ENCODE measurements around the gene VTI1A.

The VTI1A gene

DNA sequence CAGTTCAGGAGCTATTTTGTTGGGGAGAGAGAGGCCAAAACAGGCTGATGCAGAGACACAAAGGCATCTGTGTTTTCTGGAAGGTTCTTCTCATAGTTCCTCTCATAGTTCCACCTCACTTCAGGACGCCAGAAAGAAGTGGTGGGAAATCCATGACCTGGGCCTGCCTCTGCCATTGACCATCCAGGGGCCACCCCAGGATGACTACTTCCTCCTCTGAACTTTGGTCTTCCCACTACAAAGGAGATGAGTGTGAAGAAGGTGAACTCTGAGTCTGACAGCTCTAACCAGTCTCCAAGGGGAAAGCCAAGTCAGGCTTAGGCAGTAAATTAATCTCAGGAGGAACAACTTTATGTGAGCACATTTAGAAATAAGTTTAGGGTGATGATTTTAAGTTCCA lies 327.2 kb downstream of the VTI1A start:
- Histone ChIP-seq H3F3A (ENCODE audit: low read depth) (no peaks in the 10 kb centered on the region), H3K9me3 (ENCODE audit: insufficient read depth, low read depth, low read length) (no peaks in the 10 kb centered on the region), H3K9me2 (replicated peaks; ENCODE audit: low read depth, low read length) (no peaks in the 10 kb centered on the region), H3K4me1 (ENCODE audit: insufficient read depth, low read length, poor library complexity, severe bottlenecking) (peaks cover 9% of the 10 kb centered on the region), H3K36me3 (ENCODE audit: insufficient read depth, low read length) (no peaks in the 10 kb centered on the region), H3K27me3 (ENCODE audit: insufficient read depth, low read length, poor library complexity, severe bottlenecking) (no peaks in the 10 kb centered on the region), H3K9ac (ENCODE audit: low read depth, low read length, poor library complexity, severe bottlenecking) (no peak overlapping the region), H4K20me1 (ENCODE audit: insufficient read depth, low read length, poor library complexity, severe bottlenecking) (no peaks in the 10 kb centered on the region), H2AFZ (ENCODE audit: low read length) (no peak overlapping the region), H3K4me2 (ENCODE audit: low read depth, low read length, poor library complexity, severe bottlenecking) (no peak overlapping the region), H3K79me2 (ENCODE audit: insufficient read depth, low read length) (no peaks in the 10 kb centered on the region), H3K4me3 (ENCODE audit: low read length, poor library complexity, severe bottlenecking) (no peak overlapping the region)
- TF ChIP-seq, protein P1, sequence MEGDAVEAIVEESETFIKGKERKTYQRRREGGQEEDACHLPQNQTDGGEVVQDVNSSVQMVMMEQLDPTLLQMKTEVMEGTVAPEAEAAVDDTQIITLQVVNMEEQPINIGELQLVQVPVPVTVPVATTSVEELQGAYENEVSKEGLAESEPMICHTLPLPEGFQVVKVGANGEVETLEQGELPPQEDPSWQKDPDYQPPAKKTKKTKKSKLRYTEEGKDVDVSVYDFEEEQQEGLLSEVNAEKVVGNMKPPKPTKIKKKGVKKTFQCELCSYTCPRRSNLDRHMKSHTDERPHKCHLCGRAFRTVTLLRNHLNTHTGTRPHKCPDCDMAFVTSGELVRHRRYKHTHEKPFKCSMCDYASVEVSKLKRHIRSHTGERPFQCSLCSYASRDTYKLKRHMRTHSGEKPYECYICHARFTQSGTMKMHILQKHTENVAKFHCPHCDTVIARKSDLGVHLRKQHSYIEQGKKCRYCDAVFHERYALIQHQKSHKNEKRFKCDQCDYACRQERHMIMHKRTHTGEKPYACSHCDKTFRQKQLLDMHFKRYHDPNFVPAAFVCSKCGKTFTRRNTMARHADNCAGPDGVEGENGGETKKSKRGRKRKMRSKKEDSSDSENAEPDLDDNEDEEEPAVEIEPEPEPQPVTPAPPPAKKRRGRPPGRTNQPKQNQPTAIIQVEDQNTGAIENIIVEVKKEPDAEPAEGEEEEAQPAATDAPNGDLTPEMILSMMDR (conservative IDR thresholded peaks at IDR 0.05; ENCODE audit: low read length), result no peak
- TF ChIP-seq EZH2phosphoT487 (IDR thresholded peaks at IDR 0.05; ENCODE audit: borderline replicate concordance), result no peak

DNA sequence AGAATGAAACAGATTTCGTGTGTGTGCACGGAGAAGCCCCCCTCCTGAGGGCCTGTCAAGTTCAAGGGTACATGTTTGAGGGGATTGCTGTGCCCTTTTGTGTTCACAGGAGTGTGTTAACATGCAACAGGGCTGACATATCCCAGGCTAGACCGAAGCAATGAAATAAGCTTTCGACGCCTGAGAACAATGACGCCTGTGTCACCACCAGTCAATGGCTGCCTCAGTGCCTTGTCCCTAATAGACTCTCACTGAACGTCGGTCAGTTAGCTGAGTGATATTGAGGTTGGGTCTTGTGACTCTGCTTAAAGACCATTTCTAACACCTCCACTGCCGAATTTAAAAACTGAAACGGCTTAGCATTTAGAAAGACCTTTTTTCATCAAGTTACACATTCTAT lies 327.8 kb downstream of the VTI1A start:
- no peaks in the 10 kb centered on the region for H3K79me2 ChIP-seq (ENCODE audit: insufficient read depth, low read length)
- no peak for TF ChIP-seq EZH2phosphoT487 (IDR thresholded peaks at IDR 0.05; ENCODE audit: borderline replicate concordance)
- TF ChIP-seq, protein P1 (conservative IDR thresholded peaks at IDR 0.05; ENCODE audit: low read length), result no peak
- no peaks in the 10 kb centered on the region for H3K9me2 ChIP-seq (replicated peaks; ENCODE audit: low read depth, low read length)
- H3K4me1 ChIP-seq (ENCODE audit: insufficient read depth, low read length, poor library complexity, severe bottlenecking), result peaks cover 15% of the 10 kb centered on the region
- no peaks in the 10 kb centered on the region for H3K9me3 ChIP-seq (ENCODE audit: insufficient read depth, low read depth, low read length)
- no peaks in the 10 kb centered on the region for H3K27me3 ChIP-seq (ENCODE audit: insufficient read depth, low read length, poor library complexity, severe bottlenecking)
- H3K36me3 ChIP-seq (ENCODE audit: insufficient read depth, low read length), result no peaks in the 10 kb centered on the region
- H3K9ac ChIP-seq (ENCODE audit: low read depth, low read length, poor library complexity, severe bottlenecking), result no peak overlapping the region
- no peaks in the 10 kb centered on the region for H4K20me1 ChIP-seq (ENCODE audit: insufficient read depth, low read length, poor library complexity, severe bottlenecking)
- no peak overlapping the region for H3K4me2 ChIP-seq (ENCODE audit: low read depth, low read length, poor library complexity, severe bottlenecking)
- no peak overlapping the region for H3K4me3 ChIP-seq (ENCODE audit: low read length, poor library complexity, severe bottlenecking)
- H2AFZ ChIP-seq (ENCODE audit: low read length), result no peak overlapping the region
- H3F3A ChIP-seq (ENCODE audit: low read depth), result no peaks in the 10 kb centered on the region

DNA sequence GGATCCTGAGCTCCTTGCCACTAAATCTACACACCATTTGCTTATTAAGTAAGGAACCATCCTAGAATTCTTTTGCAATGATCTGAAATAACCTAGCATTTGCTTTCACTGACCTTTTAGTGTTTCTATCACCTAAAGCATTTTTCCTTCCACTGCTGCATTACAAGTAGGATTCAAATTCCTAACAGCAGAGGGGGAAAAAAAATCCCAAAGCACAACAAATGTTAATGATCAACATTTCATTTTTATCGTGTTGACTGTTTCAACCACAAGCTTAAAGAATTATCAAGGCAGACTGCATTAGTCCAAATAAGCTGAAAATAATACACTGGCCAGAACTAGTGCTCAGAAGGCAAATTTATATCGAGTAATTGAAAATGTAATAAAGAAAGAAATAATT lies 328.4 kb downstream of the VTI1A start:
- TF ChIP-seq EZH2phosphoT487 (IDR thresholded peaks at IDR 0.05; ENCODE audit: borderline replicate concordance), result no peak
- TF ChIP-seq, protein P1 (conservative IDR thresholded peaks at IDR 0.05; ENCODE audit: low read length), result no peak
- Histone ChIP-seq H3K9me2 (replicated peaks; ENCODE audit: low read depth, low read length) (no peaks in the 10 kb centered on the region), H4K20me1 (ENCODE audit: insufficient read depth, low read length, poor library complexity, severe bottlenecking) (no peaks in the 10 kb centered on the region), H3F3A (ENCODE audit: low read depth) (no peaks in the 10 kb centered on the region), H3K27me3 (ENCODE audit: insufficient read depth, low read length, poor library complexity, severe bottlenecking) (no peaks in the 10 kb centered on the region), H3K9me3 (ENCODE audit: insufficient read depth, low read depth, low read length) (no peaks in the 10 kb centered on the region), H3K9ac (ENCODE audit: low read depth, low read length, poor library complexity, severe bottlenecking) (no peak overlapping the region), H3K36me3 (ENCODE audit: insufficient read depth, low read length) (no peaks in the 10 kb centered on the region), H3K4me2 (ENCODE audit: low read depth, low read length, poor library complexity, severe bottlenecking) (no peak overlapping the region), H3K4me3 (ENCODE audit: low read length, poor library complexity, severe bottlenecking) (no peak overlapping the region), H3K79me2 (ENCODE audit: insufficient read depth, low read length) (no peaks in the 10 kb centered on the region), H2AFZ (ENCODE audit: low read length) (no peak overlapping the region), H3K4me1 (ENCODE audit: insufficient read depth, low read length, poor library complexity, severe bottlenecking) (peaks cover 16% of the 10 kb centered on the region)

All from Loucy (cell line).